ENCODE measurements around the gene RTL1.

The RTL1 gene

GRCh38 chr14:100903672-100904185, at the start of gene RTL1:
RTL1 (minus strand) TSS chr14:100903722; CDS start chr14:100884788, 18,934 bp downstream.
- no peak for DNase-seq (ENCODE audit: low read depth in 2 of 2)

DNA sequence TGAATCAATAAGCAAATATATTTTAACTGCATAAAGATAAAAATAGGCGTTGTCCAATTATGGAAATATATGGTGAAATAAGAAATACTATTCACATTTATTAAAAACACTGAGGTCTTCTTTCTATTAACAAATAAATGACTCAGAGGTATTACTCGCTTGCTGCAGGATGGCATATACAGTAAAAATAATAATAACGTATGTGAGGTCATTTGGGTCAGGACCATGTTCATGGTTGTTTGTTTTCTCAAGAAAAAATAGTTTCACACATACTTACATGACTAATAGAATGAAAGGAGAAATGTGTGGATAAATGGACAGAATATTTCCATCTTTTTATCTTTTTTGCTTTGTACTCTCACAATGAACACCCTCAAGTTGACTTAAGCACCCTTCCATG, 46.5 kb upstream of the RTL1 start:
- no peak for DNase-seq (ENCODE audit: low read depth in 2 of 2)

GRCh38 chr14:100944052-100944451, 40.5 kb upstream of the RTL1 start:
- DNase-seq (ENCODE audit: low read depth in 2 of 2), result no peak

- DNase-seq (ENCODE audit: low read depth in 2 of 2), result no peak
Measured at GRCh38 chr14:100930270-100930669, 26.7 kb upstream of the RTL1 start.

GRCh38 chr14:100915560-100915959, 12.0 kb upstream of the RTL1 start:
- no peak for DNase-seq (ENCODE audit: low read depth in 2 of 2)

- DNase-seq (ENCODE audit: low read depth in 2 of 2), result no peak
Measured at GRCh38 chr14:100914597-100915021, 11.1 kb upstream of the RTL1 start.

GRCh38 chr14:100911665-100912316, 8.3 kb upstream of the RTL1 start:
- DNase-seq (ENCODE audit: low read depth in 2 of 2), result no peak

DNA sequence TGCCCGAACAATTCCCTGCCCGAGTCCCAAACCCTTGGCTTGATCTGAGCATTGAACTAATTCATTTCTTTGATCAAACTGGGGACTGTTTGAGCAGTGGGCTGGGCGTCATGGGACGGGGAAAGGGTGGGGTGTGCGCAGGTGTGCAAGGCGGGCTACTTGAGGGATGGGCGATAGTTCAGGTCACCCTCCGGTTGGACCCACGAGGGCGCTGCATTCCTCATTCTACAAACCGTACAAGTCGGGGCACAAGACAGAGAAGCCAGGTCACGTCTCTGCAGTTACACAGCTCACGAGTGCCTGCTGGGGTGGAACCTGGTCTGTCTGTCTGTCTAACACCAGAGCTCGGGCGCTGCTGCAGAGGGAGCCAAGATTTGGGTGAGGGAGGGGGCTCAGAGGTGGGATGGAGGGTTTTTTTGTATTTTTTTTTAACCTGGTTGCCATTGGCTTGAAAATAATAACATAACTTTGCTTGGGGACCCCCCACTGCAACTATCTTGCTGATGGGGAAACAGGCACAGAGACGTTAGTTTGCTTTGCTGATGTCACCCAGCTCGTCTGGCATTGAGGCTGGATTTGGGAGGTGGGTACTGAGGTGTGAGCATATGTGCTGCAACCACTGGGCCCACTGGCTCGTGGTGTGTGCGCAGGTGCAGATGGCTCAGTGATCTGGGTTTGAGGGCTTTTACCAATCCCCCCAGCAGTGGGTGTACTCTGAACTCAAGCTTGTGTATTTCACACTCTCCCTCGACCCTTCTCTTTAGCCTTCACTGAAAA, 7.6 kb upstream of the RTL1 start:
- no peak for DNase-seq (ENCODE audit: low read depth in 2 of 2)

GRCh38 chr14:100909439-100909838, 5.9 kb upstream of the RTL1 start:
- no peak for DNase-seq (ENCODE audit: low read depth in 2 of 2)

DNA sequence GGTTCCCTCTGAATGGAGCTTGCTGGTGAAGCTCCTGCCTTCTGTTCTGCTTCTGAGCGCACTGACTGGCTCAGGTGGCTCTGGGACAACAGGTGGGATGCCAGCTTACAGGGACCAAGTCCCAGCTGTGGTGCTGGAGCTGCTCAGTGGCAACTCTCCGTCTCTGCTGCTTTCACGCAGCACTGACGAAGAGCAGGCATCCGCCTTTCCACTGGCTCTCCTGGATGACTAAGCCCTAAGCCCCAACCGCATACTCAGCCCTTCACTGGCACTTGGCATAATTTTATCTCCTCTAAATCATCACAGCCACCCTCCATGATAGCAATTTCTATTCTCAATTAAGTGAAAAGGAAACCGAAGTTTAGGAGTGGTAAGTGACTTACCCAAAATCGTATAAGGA, 3.7 kb upstream of the RTL1 start:
- DNase-seq (ENCODE audit: low read depth in 2 of 2), result no peak

GRCh38 chr14:100906420-100906819, 2.9 kb upstream of the RTL1 start:
- DNase-seq (ENCODE audit: low read depth in 2 of 2), result no peak

- DNase-seq (ENCODE audit: low read depth in 2 of 2), result no peak
Measured at GRCh38 chr14:100905166-100905565, 1.6 kb upstream of the RTL1 start.

- DNase-seq (ENCODE audit: low read depth in 2 of 2), result no peak
Measured at GRCh38 chr14:100904307-100905087, 975 bp upstream of the RTL1 start.

GRCh38 chr14:100903134-100903468, 421 bp downstream of the RTL1 start:
- no peak for DNase-seq (ENCODE audit: low read depth in 2 of 2)

DNA sequence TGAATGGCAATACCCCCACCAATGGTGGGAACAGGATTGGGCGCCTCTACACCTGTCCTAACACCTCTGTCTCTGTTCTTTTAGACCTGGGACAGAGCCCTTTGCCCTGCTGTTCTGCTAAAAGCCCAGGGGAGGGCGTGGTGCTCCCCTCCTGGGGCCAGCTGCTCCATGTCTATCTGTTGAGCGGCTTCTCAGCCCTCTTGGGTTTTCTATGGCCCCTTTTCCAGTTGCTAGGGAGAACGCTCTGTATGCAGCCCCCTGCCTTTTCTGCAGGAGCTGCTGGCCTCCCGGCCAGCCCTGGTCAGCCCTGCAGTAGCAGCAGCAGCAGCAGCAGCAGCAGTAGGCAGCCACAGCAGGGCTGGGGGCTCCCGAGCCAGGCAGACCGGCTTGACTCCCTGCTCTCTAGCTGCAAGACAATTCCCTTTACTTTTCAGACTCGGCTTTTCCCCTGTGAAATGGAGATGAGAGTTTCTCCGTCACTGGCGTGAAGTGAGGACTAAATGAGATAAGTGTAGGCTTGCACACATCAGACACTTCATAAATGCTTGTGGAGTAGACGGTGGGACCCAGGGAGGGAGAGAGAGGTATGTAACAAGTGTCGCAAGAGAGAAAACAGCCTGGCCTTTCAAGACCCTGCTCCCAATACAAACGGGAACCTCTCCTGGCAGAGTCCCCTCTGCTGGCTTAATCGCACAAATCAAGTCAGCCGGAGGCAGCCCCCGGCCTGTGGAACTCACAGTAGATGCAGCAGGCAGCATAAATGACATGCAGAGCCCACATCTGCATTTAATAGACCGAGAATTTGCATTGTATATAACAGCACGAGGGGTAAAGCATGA, 1.0 kb downstream of the RTL1 start:
- no peak for DNase-seq (ENCODE audit: low read depth in 2 of 2)

DNA sequence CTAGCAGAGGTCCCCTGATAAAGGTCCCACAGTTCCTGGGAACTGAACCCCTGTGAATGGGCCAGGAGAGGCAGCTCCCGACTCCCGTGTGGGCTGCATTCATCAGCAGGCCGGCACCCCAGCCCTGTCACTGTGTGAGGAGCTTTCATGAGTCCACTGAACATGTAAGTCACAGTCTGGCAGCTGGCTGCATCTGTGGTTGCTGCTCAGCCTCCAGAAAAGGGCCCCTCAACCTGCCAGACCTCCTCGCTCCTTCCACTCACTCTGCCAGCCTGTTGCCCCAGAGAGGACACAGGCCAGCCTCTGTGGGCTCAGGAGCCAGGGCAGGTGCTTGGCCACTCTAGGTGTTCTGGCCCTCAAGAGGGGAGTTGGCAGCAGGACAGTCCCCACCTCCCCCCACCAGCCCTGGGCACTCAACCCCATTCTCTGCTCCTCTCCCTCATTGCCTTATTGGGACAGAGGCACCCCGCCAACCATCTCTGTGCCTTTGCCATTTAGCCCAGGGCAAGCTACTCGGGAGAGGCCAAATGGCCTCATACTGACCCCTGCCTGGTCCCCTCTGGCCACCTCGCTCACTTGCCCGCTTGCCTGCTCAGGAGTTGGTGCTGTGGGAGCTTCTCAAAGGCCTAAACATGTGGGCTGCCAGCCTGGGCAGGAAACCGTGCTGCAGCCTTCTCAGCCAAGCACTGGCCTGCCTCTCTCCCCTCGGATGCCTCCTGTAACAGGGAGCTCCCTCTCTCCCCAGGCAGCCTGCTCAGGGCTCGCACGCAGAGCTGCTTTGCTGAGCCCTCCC, 1.9 kb downstream of the RTL1 start:
- no peak for DNase-seq (ENCODE audit: low read depth in 2 of 2)

GRCh38 chr14:100900837-100901390, 2.6 kb downstream of the RTL1 start:
- DNase-seq (ENCODE audit: low read depth in 2 of 2), result no peak

GRCh38 chr14:100899884-100900771, 3.4 kb downstream of the RTL1 start:
- DNase-seq (ENCODE audit: low read depth in 2 of 2), result no peak
